PC-3 (cell line): ENCODE data around the gene CCDC91. TPM values are rescaled to one million over a fixed set of nuclear protein-coding genes. Genes with fewer than 3 reads are reported as not detected.

ENCODE experiments used
- ATAC-seq: fragments of 200-7000 bp; cut with Tn5 transposase; 2 replicates; pipeline ENCODE4 v1.9.1; 2020; ENCODE audit warnings: mild to moderate bottlenecking, moderate library complexity
- BruUV-seq: library from RNA; stranded (reverse); fragments of 400-500 nt; replicated peaks from 2 replicates; lab custom pipeline; 2021; lab: Mats Ljungman, UMichigan
- CTCF ChIA-PET: fragments of 300-600 bp; sonication (Branson Sonifier 250); formaldehyde crosslinking; loops from one replicate; lab custom pipeline; 2022; ENCODE audit warnings: antibody characterized with exemption; lab: Charles Lee
- POLR2A ChIA-PET: fragments of 300-600 bp; sonication (Branson Sonifier 250); formaldehyde crosslinking; loops from one replicate; lab custom pipeline; 2022; ENCODE audit warnings: antibody characterized with exemption; ENCODE audit not compliant: unreplicated experiment; lab: Charles Lee
- DNase-seq: peaks from one replicate; pipeline ENCODE4 v3.0.0-alpha.2; 2015
- H2AFZ ChIP-seq: fragments of 300-600 bp; sonication (generic); 2 replicates; pipeline ENCODE4 v1.6.0; 2016; ENCODE audit warnings: antibody characterized with exemption, low read length
- H3F3A ChIP-seq: fragments of 300-600 bp; sonication (generic); one replicate; pipeline ENCODE4 v1.6.0; 2017; ENCODE audit warnings: antibody characterized with exemption, low read length, control low read depth, mild to moderate bottlenecking; ENCODE audit not compliant: unreplicated experiment
- H3K27ac ChIP-seq: fragments of 300-600 bp; sonication (generic); 2 replicates; pipeline ENCODE4 v1.5.1; 2016; ENCODE audit warnings: mild to moderate bottlenecking, low read length
- H3K27me3 ChIP-seq: fragments of 300-600 bp; sonication (generic); 2 replicates; pipeline ENCODE4 v1.6.1; 2016; ENCODE audit warnings: low read length, mixed read lengths
- H3K36me3 ChIP-seq: fragments of 300-600 bp; sonication (generic); 2 replicates; pipeline ENCODE4 v1.6.1; 2016; ENCODE audit warnings: low read depth, mixed run types, low read length, mixed read lengths
- H3K4me1 ChIP-seq: fragments of 300-600 bp; sonication (generic); 2 replicates; pipeline ENCODE4 v1.5.1; 2016; ENCODE audit warnings: low read length; ENCODE audit not compliant: insufficient read depth
- H3K4me2 ChIP-seq: fragments of 300-600 bp; sonication (generic); 2 replicates; pipeline ENCODE4 v1.6.0; 2016; ENCODE audit warnings: low read length
- H3K4me3 ChIP-seq: fragments of 300-600 bp; sonication (generic); 2 replicates; pipeline ENCODE4 v1.5.1; 2016; ENCODE audit warnings: mild to moderate bottlenecking, low read length, mixed read lengths
- H3K79me2 ChIP-seq: fragments of 300-600 bp; sonication (generic); 2 replicates; pipeline ENCODE4 v1.6.1; 2017; ENCODE audit warnings: low read length, mixed read lengths
- H3K9ac ChIP-seq: fragments of 300-600 bp; sonication (generic); 2 replicates; pipeline ENCODE4 v1.6.0; 2016; ENCODE audit warnings: mild to moderate bottlenecking, low read length
- H3K9me2 ChIP-seq: fragments of 300-600 bp; sonication (generic); replicated peaks from 2 replicates; pipeline ENCODE4 v1.6.1; 2016; ENCODE audit warnings: mixed run types, low read length, mixed read lengths
- H3K9me3 ChIP-seq: fragments of 300-600 bp; sonication (generic); 2 replicates; pipeline ENCODE4 v1.6.1; 2016; ENCODE audit warnings: low read length, mixed read lengths
- H4K20me1 ChIP-seq: fragments of 300-600 bp; sonication (generic); 2 replicates; pipeline ENCODE4 v1.6.1; 2016; ENCODE audit warnings: low read length, mixed read lengths
- CTCF ChIP-seq: fragments of 300-600 bp; sonication (generic); conservative IDR thresholded peaks from 2 replicates; pipeline ENCODE4 v1.5.1; 2017; ENCODE audit warnings: antibody characterized with exemption, low read depth, mild to moderate bottlenecking, low read length
- EZH2 ChIP-seq: fragments of 300-600 bp; sonication (generic); IDR thresholded peaks from one replicate; pipeline ENCODE4 v1.6.1; 2017; ENCODE audit warnings: antibody characterized with exemption, mild to moderate bottlenecking, low read length; ENCODE audit not compliant: unreplicated experiment
- EZH2phosphoT487 ChIP-seq: fragments of 300-600 bp; sonication (generic); IDR thresholded peaks from 2 replicates; pipeline ENCODE4 v1.6.1; 2018; ENCODE audit warnings: mild to moderate bottlenecking, antibody characterized with exemption, low read length, borderline replicate concordance
- intact Hi-C: fragments of 100-400 bp; cut with micrococcal nuclease; formaldehyde crosslinking; loops from 2 replicates; pipeline ENCODE4 v1.9.0; 2023
- total RNA-seq: library from RNA; depleted of rRNA; stranded (reverse); fragments of >200 nt; gene quantifications from 2 replicates; pipeline ENCODE4 v1.2.3, GENCODE V29; 2014

CCDC91 gene
- total RNA-seq, 1 experiment from 2014 or later, result 15.7 TPM

GRCh38 chr12:28552251-28552970 lies 362.2 kb downstream of the CCDC91 start:
- CTCF ChIA-PET, result no interaction called here
- H3K36me3 ChIP-seq, result no peaks in the 10 kb centered on the region
- ATAC-seq, result no peak
- no peak overlapping the region for H3K4me2 ChIP-seq
- H3K4me3 ChIP-seq, result no peak overlapping the region
- no peak overlapping the region for H3K9ac ChIP-seq
- H3K27me3 ChIP-seq, result no peaks in the 10 kb centered on the region
- no peak for DNase-seq
- TF ChIP-seq EZH2, result no peak
- TF ChIP-seq EZH2phosphoT487, result no peak
- no peak for TF ChIP-seq CTCF
- BruUV-seq, result no TSS peak
- no peaks in the 10 kb centered on the region for H3K79me2 ChIP-seq
- peaks cover 14% of the 10 kb centered on the region for H3K4me1 ChIP-seq
- H3K9me3 ChIP-seq, result no peaks in the 10 kb centered on the region
- POLR2A ChIA-PET, result no interaction called here
- no peaks in the 10 kb centered on the region for H3K9me2 ChIP-seq
- H4K20me1 ChIP-seq, result no peaks in the 10 kb centered on the region
- H3F3A ChIP-seq, result peaks cover 5% of the 10 kb centered on the region
- H3K27ac ChIP-seq, result no peak overlapping the region
- intact Hi-C loops, result loop anchor here (5.0 kb wide), 1 partner anchor 55 kb away; no protein-coding TSS in a partner anchor
- H2AFZ ChIP-seq, result no peak overlapping the region

GRCh38 chr12:28555748-28556147 lies 365.5 kb downstream of the CCDC91 start:
- no peak overlapping the region for H3K27ac ChIP-seq
- ATAC-seq (no peak), DNase-seq (no peak)
- H3K9me2 ChIP-seq, result no peaks in the 10 kb centered on the region
- no peaks in the 10 kb centered on the region for H3K36me3 ChIP-seq
- ChIA-PET POLR2A (no interaction called here), CTCF (no interaction called here)
- no peaks in the 10 kb centered on the region for H4K20me1 ChIP-seq
- no peak overlapping the region for H3K4me3 ChIP-seq
- H3K4me2 ChIP-seq, result no peak overlapping the region
- H3K9ac ChIP-seq, result no peak overlapping the region
- intact Hi-C loops, result no loop called here
- no TSS peak for BruUV-seq
- H2AFZ ChIP-seq, result no peak overlapping the region
- no peak for TF ChIP-seq EZH2phosphoT487
- no peak for TF ChIP-seq EZH2
- TF ChIP-seq CTCF, result no peak
- peaks cover 2% of the 10 kb centered on the region for H3F3A ChIP-seq
- H3K79me2 ChIP-seq, result no peaks in the 10 kb centered on the region
- no peaks in the 10 kb centered on the region for H3K27me3 ChIP-seq
- peaks cover 8% of the 10 kb centered on the region for H3K4me1 ChIP-seq
- no peaks in the 10 kb centered on the region for H3K9me3 ChIP-seq

GRCh38 chr12:28558250-28558649 lies 368.0 kb downstream of the CCDC91 start:
- intact Hi-C loops, result no loop called here
- Histone ChIP-seq H2AFZ (no peak overlapping the region), H3K9ac (no peak overlapping the region), H3K4me3 (no peak overlapping the region), H3K27ac (no peak overlapping the region), H3K36me3 (no peaks in the 10 kb centered on the region), H3F3A (no peaks in the 10 kb centered on the region), H3K4me1 (no peaks in the 10 kb centered on the region), H4K20me1 (no peaks in the 10 kb centered on the region), H3K4me2 (no peak overlapping the region), H3K27me3 (no peaks in the 10 kb centered on the region), H3K79me2 (no peaks in the 10 kb centered on the region), H3K9me3 (no peaks in the 10 kb centered on the region), H3K9me2 (no peaks in the 10 kb centered on the region)
- ChIA-PET POLR2A (no interaction called here), CTCF (no interaction called here)
- no TSS peak for BruUV-seq
- TF ChIP-seq CTCF (no peak), EZH2phosphoT487 (no peak)
- ATAC-seq (no peak), DNase-seq (no peak)
